ENCODE measurements around the gene FBXO9.
A peak's percentile ranks its signal among the peaks of the same experiment; 100 is the strongest.
"Not testable (repeated sequence)": the region's sequence is repeated elsewhere in the genome, so short reads cannot be mapped to it uniquely, and the experiment has no call there.

The FBXO9 gene

GRCh38 chr6:53045891-53046673, 19.1 kb upstream of the FBXO9 start:
- TF ChIP-seq Cebpa-rat (IDR thresholded peaks at IDR 0.05), result no peak
- H3K4me3 ChIP-seq, result no peak overlapping the region
- H3K4me2 ChIP-seq, result no peak overlapping the region

GRCh38 chr6:53048431-53049195, 16.6 kb upstream of the FBXO9 start:
- Histone ChIP-seq H3K27ac (no peak overlapping the region; the same call in 1 of the 2 replicates), H3K4me1 (peaks cover 19% of the 10 kb centered on the region), H3K27me3 (no peaks in the 10 kb centered on the region), H3K36me3 (peaks cover 55% of the 10 kb centered on the region), H4K20me1 (peaks cover 96% of the 10 kb centered on the region), H3K4me2 (peak overlapping the region; percentile 43), H3K9me3 (no peaks in the 10 kb centered on the region), H3K9ac (no peak overlapping the region), H3K4me3 (no peak overlapping the region)
- TF ChIP-seq Cebpa-rat (IDR thresholded peaks at IDR 0.05), result no peak

More at GRCh38 chr6:53045891-53046673, 19.1 kb upstream of the FBXO9 start:
- peaks cover 41% of the 10 kb centered on the region for H3K36me3 ChIP-seq
- H3K9ac ChIP-seq, result no peak overlapping the region
- H3K9me3 ChIP-seq, result no peaks in the 10 kb centered on the region
- no peaks in the 10 kb centered on the region for H3K27me3 ChIP-seq
- H3K27ac ChIP-seq, result no peak overlapping the region
- H4K20me1 ChIP-seq, result peaks cover 95% of the 10 kb centered on the region
- peaks cover 19% of the 10 kb centered on the region for H3K4me1 ChIP-seq

GRCh38 chr6:53049415-53049814, 15.8 kb upstream of the FBXO9 start:
- H3K4me1 ChIP-seq, result peaks cover 19% of the 10 kb centered on the region
- H3K9ac ChIP-seq, result no peak overlapping the region
- peaks cover 96% of the 10 kb centered on the region for H4K20me1 ChIP-seq
- peaks cover 58% of the 10 kb centered on the region for H3K36me3 ChIP-seq
- no peak overlapping the region for H3K4me2 ChIP-seq
- no peak for TF ChIP-seq Cebpa-rat (IDR thresholded peaks at IDR 0.05)
- H3K27ac ChIP-seq, result no peak overlapping the region
- no peak overlapping the region for H3K4me3 ChIP-seq
- no peaks in the 10 kb centered on the region for H3K27me3 ChIP-seq
- no peaks in the 10 kb centered on the region for H3K9me3 ChIP-seq

- Histone ChIP-seq H4K20me1 (peaks cover 98% of the 10 kb centered on the region), H3K36me3 (peaks cover 71% of the 10 kb centered on the region), H3K4me1 (peaks cover 19% of the 10 kb centered on the region)
- H3K4me3 ChIP-seq, H3K27me3 ChIP-seq, H3K9ac ChIP-seq, H3K27ac ChIP-seq, H3K4me2 ChIP-seq, H3K9me3 ChIP-seq: not testable (repeated sequence)
These were observed 13.1 kb upstream of the FBXO9 start for GRCh38 chr6:53052152-53052551.

GRCh38 chr6:53054532-53054931, 10.7 kb upstream of the FBXO9 start:
- no peak for TF ChIP-seq Cebpa-rat (IDR thresholded peaks at IDR 0.05)
- Histone ChIP-seq H3K4me3 (no peak overlapping the region), H3K9ac (no peak overlapping the region), H3K27ac (no peak overlapping the region), H3K4me1 (peaks cover 16% of the 10 kb centered on the region), H3K27me3 (no peaks in the 10 kb centered on the region), H3K36me3 (peaks cover 81% of the 10 kb centered on the region), H4K20me1 (peaks cover 98% of the 10 kb centered on the region), H3K9me3 (no peaks in the 10 kb centered on the region), H3K4me2 (no peak overlapping the region)

GRCh38 chr6:53055873-53056272, 9.3 kb upstream of the FBXO9 start:
- Histone ChIP-seq H3K36me3 (peaks cover 71% of the 10 kb centered on the region), H3K9ac (no peak overlapping the region), H4K20me1 (peaks cover 100% of the 10 kb centered on the region), H3K9me3 (no peaks in the 10 kb centered on the region), H3K4me3 (no peak overlapping the region), H3K4me1 (peaks cover 25% of the 10 kb centered on the region), H3K27ac (no peak overlapping the region), H3K27me3 (no peaks in the 10 kb centered on the region), H3K4me2 (no peak overlapping the region)
- TF ChIP-seq Cebpa-rat (IDR thresholded peaks at IDR 0.05), result no peak

GRCh38 chr6:53056273-53056672, 8.9 kb upstream of the FBXO9 start:
- Histone ChIP-seq H3K27ac (no peak overlapping the region), H3K4me1 (peaks cover 25% of the 10 kb centered on the region), H3K4me2 (no peak overlapping the region), H3K9me3 (no peaks in the 10 kb centered on the region), H3K9ac (no peak overlapping the region), H3K36me3 (peaks cover 68% of the 10 kb centered on the region), H3K27me3 (no peaks in the 10 kb centered on the region), H4K20me1 (peaks cover 96% of the 10 kb centered on the region), H3K4me3 (no peak overlapping the region)
- TF ChIP-seq Cebpa-rat (IDR thresholded peaks at IDR 0.05), result no peak

- Histone ChIP-seq H3K27me3 (no peaks in the 10 kb centered on the region), H3K4me1 (peaks cover 31% of the 10 kb centered on the region), H3K27ac (no peak overlapping the region), H4K20me1 (peaks cover 72% of the 10 kb centered on the region), H3K36me3 (peaks cover 45% of the 10 kb centered on the region), H3K4me2 (peak overlapping the region; percentile 93), H3K4me3 (no peak overlapping the region), H3K9me3 (no peaks in the 10 kb centered on the region), H3K9ac (no peak overlapping the region)
- no peak for TF ChIP-seq Cebpa-rat (IDR thresholded peaks at IDR 0.05)
These were observed 6.6 kb upstream of the FBXO9 start for GRCh38 chr6:53058388-53059195.

- Histone ChIP-seq H4K20me1 (peaks cover 59% of the 10 kb centered on the region), H3K9me3 (no peaks in the 10 kb centered on the region), H3K27me3 (no peaks in the 10 kb centered on the region), H3K4me2 (peak overlapping the region; percentile 93), H3K36me3 (peaks cover 32% of the 10 kb centered on the region), H3K4me3 (peak overlapping the region; percentile 78), H3K9ac (peak overlapping the region; percentile 92), H3K4me1 (peaks cover 35% of the 10 kb centered on the region), H3K27ac (peak overlapping the region; percentile 92; the same call in 1 of the 2 replicates)
- TF ChIP-seq Cebpa-rat (IDR thresholded peaks at IDR 0.05), result no peak
These were observed 5.3 kb upstream of the FBXO9 start for GRCh38 chr6:53059648-53060589.
